GM21619 (cell line): ENCODE data around the gene PPEF1.

ENCODE experiments used
- ATAC-seq: cut with Tn5 transposase; IDR thresholded peaks from one replicate; pipeline ENCODE4 v1.9.1; 2021; ENCODE audit not compliant: unreplicated experiment

PPEF1 gene

DNA sequence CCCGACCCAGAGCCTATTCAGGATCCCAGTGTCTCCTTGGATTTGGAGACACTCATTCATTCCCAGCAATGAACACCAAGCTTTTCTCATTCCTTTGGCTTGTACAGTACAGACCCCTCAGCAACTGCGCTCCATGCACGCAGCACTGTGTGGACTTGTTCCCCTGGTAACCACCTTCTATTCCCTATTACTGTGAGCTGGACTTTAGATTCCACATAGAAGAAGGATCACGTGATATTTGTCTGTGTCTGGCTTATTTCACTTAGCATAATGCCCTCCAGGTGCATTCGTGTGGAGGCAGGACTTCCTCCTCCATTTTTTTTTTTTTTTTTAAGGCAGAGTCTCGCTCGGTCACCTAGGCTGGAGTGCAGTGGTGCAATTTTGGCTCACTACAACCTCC, 170.0 kb downstream of the PPEF1 start:
- ATAC-seq, result no peak
